GM21367 (cell line): Measurements from ENCODE around the gene NABP2.
A peak's percentile ranks its signal among the peaks of the same experiment; 100 is the strongest.
"Not testable (repeated sequence)": the region's sequence is repeated elsewhere in the genome, so short reads cannot be mapped to it uniquely, and the experiment has no call there.

ENCODE experiments used
- ATAC-seq: cut with Tn5 transposase; IDR thresholded peaks from one replicate; pipeline ENCODE4 v1.9.1; 2021; ENCODE audit not compliant: unreplicated experiment

NABP2 gene

GRCh38 chr12:56243731-56244181 lies 19.6 kb downstream of the NABP2 start:
- ATAC-seq: no peak

GRCh38 chr12:56244494-56244893 lies 20.4 kb downstream of the NABP2 start:
- no peak for ATAC-seq

- ATAC-seq: no peak
These were observed 23.8 kb downstream of the NABP2 start for GRCh38 chr12:56247923-56248322.

GRCh38 chr12:56248711-56249110 lies 24.6 kb downstream of the NABP2 start:
- ATAC-seq: no peak

- no peak for ATAC-seq
These were observed 28.5 kb downstream of the NABP2 start for GRCh38 chr12:56252649-56253048.

GRCh38 chr12:56253091-56253490 lies 28.9 kb downstream of the NABP2 start:
- no peak for ATAC-seq

- no peak for ATAC-seq
These were observed 31.5 kb downstream of the NABP2 start for GRCh38 chr12:56255671-56256070.

GRCh38 chr12:56256326-56256960 lies 32.3 kb downstream of the NABP2 start:
- no peak for ATAC-seq

- no peak for ATAC-seq
These were observed 32.9 kb downstream of the NABP2 start for GRCh38 chr12:56257071-56257470.

- no peak for ATAC-seq
These were observed 33.4 kb downstream of the NABP2 start for GRCh38 chr12:56257491-56258067.

- ATAC-seq: peak; percentile 81
These were observed 34.1 kb downstream of the NABP2 start, which contains the start of gene ANKRD52 for GRCh38 chr12:56258068-56258819. TSS of gene ANKRD52 (minus strand) at chr12:56258384. CDS start at chr12:56258269, 115 bp downstream.

- ATAC-seq: no peak
These were observed 34.7 kb downstream of the NABP2 start for GRCh38 chr12:56258820-56259183.

- no peak for ATAC-seq
These were observed 36.2 kb downstream of the NABP2 start for GRCh38 chr12:56260380-56260779.

GRCh38 chr12:56260921-56261320 lies 36.8 kb downstream of the NABP2 start:
- ATAC-seq: no peak

- ATAC-seq: no peak
These were observed 37.5 kb downstream of the NABP2 start for GRCh38 chr12:56261503-56262232.

GRCh38 chr12:56262955-56263354 lies 38.8 kb downstream of the NABP2 start:
- ATAC-seq: not testable (repeated sequence)

- ATAC-seq: not testable (repeated sequence)
These were observed 42.0 kb downstream of the NABP2 start for GRCh38 chr12:56266068-56266692.

- peak; percentile 82 for ATAC-seq
These were observed 42.7 kb downstream of the NABP2 start, which contains the start of gene COQ10A for GRCh38 chr12:56266693-56267442. TSS of gene COQ10A (plus strand) at chr12:56266942. CDS start at chr12:56267119, 177 bp downstream.

GRCh38 chr12:56267443-56268071 lies 43.4 kb downstream of the NABP2 start:
- ATAC-seq: no peak

- ATAC-seq: no peak
These were observed 46.9 kb downstream of the NABP2 start for GRCh38 chr12:56271031-56271430.
